Fibroblast of skin of right biceps (primary cell): ENCODE results near the gene DAAM2.

Experiments
- DNase-seq: peaks from one replicate; pipeline ENCODE4 v3.0.0-alpha.2; 2013

DAAM2 gene

GRCh38 chr6:39790772-39791171, 1.4 kb upstream of the DAAM2 start:
- no peak for DNase-seq

- peak; percentile 51 for DNase-seq
Measured at GRCh38 chr6:39791311-39791710, 865 bp upstream of the DAAM2 start.

DNA sequence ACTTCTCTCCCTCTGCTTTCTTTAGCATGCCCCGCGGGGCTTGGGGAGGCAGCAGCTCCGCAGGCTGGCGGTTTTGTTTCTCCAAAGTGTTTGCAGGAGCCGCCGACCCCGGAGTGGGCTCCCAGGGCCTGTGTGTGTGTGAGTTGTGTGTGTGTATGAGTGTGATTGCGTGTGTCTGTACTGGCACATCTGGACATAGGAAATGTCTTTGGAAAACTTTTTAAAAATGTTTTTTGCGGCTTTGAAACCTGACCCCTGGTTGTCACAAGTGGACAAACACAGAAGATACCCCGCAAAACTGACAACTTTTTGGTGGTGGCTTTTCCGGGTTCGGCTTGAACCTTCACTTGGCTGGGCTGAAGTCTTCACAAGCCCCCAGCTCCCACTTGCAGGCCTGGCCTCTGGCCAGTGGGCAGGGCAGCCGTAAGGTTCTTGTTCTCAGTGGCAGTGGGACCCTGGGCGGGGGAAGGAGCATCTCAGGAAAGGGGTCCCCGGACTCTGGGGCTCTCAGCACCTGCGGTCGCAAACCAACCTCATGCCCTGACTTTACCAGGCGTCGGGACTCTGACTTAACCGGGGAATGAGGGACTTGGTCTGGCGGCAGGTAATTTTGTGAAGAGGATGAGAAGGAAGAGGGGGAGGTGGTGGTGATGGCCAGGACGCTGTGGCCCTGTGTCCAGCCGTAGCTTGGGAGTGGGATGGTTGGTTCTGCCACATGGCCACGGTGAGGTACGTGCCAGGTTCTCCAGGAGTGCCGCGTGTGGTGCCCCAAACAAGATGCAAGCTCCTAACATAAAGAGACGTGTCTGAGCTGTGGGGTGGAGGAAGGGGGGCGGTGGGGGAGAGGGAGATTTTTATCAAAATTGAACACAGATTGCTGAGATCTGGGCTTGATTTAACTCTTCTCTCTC, 619 bp downstream of the DAAM2 start:
- no peak for DNase-seq

DNA sequence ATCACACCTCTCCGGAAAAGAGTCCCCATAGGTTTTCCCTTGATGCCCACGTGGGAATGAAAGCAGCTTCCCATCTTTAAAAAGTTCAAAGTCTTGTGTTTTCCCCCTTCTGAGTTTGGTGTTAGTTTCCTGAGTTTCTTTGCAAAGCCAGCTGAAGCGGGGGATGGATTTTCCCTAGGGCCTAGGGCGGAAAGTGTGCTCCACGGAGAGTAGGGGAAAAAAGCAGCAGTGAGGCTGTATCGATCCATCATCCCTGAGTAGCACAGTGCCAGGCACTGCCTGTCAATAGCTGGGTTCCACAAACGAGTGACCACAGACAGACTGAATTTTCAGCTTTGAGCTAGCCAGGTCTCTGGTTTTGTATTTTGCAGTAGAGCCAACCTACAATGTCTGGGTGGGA, 1.3 kb downstream of the DAAM2 start:
- no peak for DNase-seq

DNA sequence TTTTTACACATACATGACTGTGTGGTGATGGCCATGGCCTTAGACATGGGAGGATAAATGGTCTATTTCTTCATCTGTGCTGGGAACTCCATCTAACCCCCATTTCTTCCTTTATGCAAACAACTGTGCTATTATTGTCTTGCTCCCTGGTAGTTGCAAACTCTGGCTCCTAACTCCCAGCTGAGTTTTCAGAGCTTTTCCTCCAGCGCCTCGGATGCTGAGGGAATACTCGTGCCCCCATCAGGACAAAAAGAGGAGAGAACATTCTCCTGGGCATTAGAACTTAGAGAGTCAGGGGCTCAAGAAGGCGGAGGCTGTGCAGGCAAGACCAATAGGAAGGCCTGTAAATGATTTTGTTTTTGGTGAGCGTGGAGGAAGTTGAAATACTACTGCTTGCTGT, 2.1 kb downstream of the DAAM2 start:
- DNase-seq = no peak

GRCh38 chr6:39797751-39798150, 5.6 kb downstream of the DAAM2 start:
- no peak for DNase-seq

DNA sequence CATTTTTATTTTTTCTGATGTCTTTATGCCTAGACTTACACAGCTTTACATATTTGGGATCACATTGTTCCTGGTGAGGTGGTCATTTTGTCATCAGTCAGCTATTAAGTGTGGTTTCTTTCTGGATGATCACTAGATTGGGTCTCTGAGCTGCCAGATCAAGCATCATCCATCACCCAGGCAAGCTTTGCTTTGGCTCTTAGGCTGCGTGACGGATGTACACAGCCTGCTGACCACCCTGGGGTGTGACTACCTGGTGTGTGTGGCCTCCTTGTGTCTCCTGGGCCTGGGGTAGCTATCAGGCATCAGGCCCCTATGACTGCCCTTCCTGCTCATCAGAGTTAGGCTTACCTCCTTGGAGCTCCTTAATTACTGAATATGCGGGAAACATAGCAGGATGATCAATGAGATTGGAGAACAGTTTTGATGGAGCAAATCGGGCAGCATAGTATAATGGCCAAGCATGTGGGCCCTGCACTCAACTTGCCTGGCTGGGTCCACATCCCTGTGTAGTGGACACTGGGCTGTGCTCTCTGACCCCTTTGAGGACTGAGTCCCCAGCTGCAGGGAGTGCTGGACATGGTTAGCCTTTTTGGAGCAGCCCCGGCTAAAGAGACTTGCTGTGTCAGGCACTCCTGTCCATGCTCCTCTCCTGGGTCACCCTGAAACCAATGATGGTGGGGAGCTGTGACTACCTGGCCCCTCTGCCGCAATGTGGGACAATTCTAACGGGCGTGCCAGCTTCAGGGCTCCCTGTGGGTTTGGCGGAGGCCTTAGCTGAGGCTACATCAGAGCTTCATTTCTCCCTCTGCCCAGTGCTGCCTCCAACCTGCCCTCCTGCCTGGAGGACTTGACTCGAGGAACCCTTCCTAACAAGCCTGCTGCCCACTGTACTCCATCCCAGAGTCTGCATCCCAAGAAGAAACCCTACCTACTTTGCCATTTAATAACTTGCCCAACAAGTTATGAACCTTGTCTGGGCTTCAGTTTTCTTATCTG, 8.2 kb downstream of the DAAM2 start:
- DNase-seq = no peak

GRCh38 chr6:39801456-39802251, 9.5 kb downstream of the DAAM2 start:
- no peak for DNase-seq

- DNase-seq = no peak
Measured at GRCh38 chr6:39803872-39804271, 11.7 kb downstream of the DAAM2 start.

- peak; percentile 86 for DNase-seq
Measured at GRCh38 chr6:39804466-39805065, 12.4 kb downstream of the DAAM2 start.

GRCh38 chr6:39806278-39806677, 14.1 kb downstream of the DAAM2 start:
- DNase-seq = peak; percentile 83

DNA sequence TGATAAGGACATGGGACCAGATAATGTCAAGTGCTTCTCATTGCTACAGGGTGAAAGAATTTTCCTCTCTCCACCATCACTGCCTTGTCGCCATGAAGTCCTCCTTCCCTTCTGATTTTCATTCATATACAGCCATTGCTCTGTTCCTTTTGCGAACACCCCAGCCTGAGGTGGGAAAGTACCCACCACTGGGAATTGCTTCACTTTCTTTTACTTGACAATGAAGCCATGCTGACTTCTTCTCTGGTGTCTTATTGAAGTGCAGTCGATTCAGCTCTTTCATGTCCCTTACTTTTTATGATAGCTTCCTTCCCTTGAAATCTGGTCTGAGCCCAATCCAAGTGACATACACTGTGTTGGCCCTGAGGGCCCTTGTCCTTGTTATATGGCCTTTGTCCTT, 16.2 kb downstream of the DAAM2 start:
- DNase-seq = no peak

DNA sequence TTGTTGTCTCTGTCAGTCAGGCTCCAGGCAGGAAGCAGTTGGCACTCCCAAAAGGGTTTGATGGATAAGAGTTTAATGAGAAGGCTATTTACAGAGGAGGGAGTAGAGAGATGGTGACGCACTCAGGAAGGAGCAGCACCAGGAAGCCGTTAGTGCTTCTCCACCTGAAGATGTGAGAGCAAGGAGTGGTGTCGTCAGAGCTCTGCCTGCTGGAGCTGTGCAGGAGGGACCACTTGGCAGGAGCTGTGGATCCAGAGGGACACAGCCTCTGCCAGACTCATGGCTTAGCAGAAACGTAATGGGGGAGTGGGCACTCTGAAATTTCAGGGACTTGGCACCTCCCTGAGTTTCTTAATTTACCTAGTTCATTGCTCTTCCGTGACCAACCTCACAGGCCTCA, 16.8 kb downstream of the DAAM2 start:
- DNase-seq = no peak

GRCh38 chr6:39811835-39812345, 19.7 kb downstream of the DAAM2 start:
- no peak for DNase-seq

DNA sequence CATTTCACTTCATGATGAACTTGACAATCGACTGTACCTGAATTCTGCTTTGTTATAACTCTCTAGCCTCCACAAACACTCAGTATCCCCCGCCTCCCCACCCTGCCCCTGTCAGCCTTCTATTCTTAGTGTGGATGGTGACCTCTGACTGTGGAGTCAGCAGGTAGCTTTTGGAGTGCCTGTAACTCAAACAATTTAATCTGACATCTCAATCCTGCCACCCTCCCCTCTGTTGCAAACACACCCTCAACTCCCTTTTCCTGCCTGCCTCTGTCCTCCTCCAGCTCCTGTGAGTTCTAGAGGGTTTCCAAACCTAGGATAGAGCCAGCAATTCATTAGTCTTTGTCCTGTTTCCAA, 20.3 kb downstream of the DAAM2 start:
- DNase-seq = no peak

- peak; percentile 99 for DNase-seq
Measured at GRCh38 chr6:39812853-39813533, 20.8 kb downstream of the DAAM2 start.

- no peak for DNase-seq
Measured at GRCh38 chr6:39814236-39814635, 22.1 kb downstream of the DAAM2 start.

DNA sequence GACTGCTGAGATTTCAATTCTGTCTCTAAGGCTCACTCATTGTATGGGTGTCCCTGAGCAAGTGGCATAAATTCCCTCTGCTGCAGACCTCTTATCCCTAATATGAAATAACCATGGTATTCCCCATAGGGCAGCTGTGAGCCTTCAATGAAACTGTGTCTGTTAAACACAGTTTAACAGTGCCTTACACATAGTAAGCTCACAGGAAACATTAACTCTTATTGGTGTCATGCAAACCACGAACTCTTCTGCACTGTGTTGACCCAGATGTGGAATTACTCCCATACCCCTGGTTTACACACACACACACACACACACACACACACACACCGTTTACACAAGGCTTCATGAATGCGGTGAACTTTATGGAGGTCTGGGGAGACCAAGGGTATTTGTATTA, 23.2 kb downstream of the DAAM2 start:
- no peak for DNase-seq

- DNase-seq = peak; percentile 64
Measured at GRCh38 chr6:39816747-39817146, 24.6 kb downstream of the DAAM2 start.

DNA sequence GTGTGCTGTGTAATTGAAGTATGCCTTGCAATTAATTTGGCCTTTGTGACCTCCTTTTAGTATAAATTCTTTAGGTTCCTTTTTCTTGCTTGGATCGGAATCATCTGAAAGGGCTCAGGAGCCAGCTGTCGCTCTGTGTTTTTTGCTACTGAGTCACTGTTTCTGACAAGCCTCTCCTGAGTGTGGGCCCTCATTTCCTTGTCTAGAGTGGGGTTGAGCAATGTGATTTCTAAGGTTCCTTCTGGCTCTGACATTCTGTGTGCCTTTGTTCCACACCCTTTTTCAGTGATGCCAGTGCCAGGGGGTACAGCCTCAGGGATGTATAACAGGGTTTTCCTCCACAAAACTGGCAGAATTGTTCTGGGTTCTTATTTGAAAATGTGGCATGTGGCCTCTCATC, 26.5 kb downstream of the DAAM2 start:
- peak; percentile 63 for DNase-seq

DNA sequence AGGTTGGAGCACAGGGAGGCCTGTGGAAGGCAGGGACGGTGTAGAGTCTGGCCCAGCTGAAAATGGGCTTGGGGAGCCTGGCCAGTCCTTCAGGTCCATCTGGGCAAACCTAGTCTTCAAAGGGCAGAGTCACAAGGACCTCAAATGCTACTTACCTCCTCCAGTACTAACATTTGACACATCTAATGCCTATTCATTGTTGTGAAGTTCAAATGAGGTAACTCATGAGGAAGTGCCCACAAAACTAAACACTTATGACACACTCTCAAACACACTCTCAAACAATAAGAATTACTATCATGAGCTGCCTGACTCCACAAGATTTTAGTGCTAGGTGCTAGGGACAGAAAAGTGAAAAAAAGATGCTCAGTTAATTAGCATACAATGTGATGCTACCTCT, 27.1 kb downstream of the DAAM2 start:
- DNase-seq = peak; percentile 53

- DNase-seq = no peak
Measured at GRCh38 chr6:39819676-39820075, 27.5 kb downstream of the DAAM2 start.
